ENCODE measurements around the gene TRAF2. TPM values are rescaled to one million over a fixed set of nuclear protein-coding genes. Genes with fewer than 3 reads are reported as not detected.

Gene TRAF2
- total RNA-seq, 1 experiment from 2014 or later = 6.3 TPM

- Histone ChIP-seq H3K9me3 (ENCODE audit: low read length) (no peaks in the 10 kb centered on the region), H4K20me1 (ENCODE audit: insufficient read depth, low read depth, low read length) (no peaks in the 10 kb centered on the region), H3K79me2 (ENCODE audit: low read length) (no peaks in the 10 kb centered on the region), H3K4me2 (ENCODE audit: low read depth, low read length, poor library complexity, severe bottlenecking) (no peak overlapping the region), H3K27ac (ENCODE audit: low read length) (no peak overlapping the region), H3K4me1 (ENCODE audit: low read length) (peaks cover 3% of the 10 kb centered on the region; the same call in 1 of the 2 replicates), H3K9me2 (replicated peaks; ENCODE audit: insufficient read depth, low read length) (no peaks in the 10 kb centered on the region), H3K9ac (ENCODE audit: low read length) (no peak overlapping the region), H3K4me3 (ENCODE audit: low read length) (no peak overlapping the region), H3K27me3 (ENCODE audit: low read length) (no peaks in the 10 kb centered on the region), H2AFZ (ENCODE audit: low read length) (no peak overlapping the region), H3K36me3 (ENCODE audit: insufficient read depth, low read length) (no peaks in the 10 kb centered on the region)
- DNase-seq = no peak
These were observed 82.2 kb downstream of the TRAF2 start for GRCh38 chr9:136968333-136969127.

GRCh38 chr9:136969150-136969549, 82.8 kb downstream of the TRAF2 start:
- Histone ChIP-seq H3K4me1 (ENCODE audit: low read length) (peaks cover 3% of the 10 kb centered on the region; the same call in 1 of the 2 replicates), H3K9me3 (ENCODE audit: low read length) (no peaks in the 10 kb centered on the region), H4K20me1 (ENCODE audit: insufficient read depth, low read depth, low read length) (no peaks in the 10 kb centered on the region)

GRCh38 chr9:136969774-136970173, 83.5 kb downstream of the TRAF2 start:
- Histone ChIP-seq H3K9me3 (ENCODE audit: low read length) (no peaks in the 10 kb centered on the region), H3K27me3 (ENCODE audit: low read length) (no peaks in the 10 kb centered on the region), H3K9me2 (replicated peaks; ENCODE audit: insufficient read depth, low read length) (no peaks in the 10 kb centered on the region), H2AFZ (ENCODE audit: low read length) (no peak overlapping the region), H3K4me1 (ENCODE audit: low read length) (peaks cover 3% of the 10 kb centered on the region; the same call in 1 of the 2 replicates), H3K4me3 (ENCODE audit: low read length) (no peak overlapping the region), H3K79me2 (ENCODE audit: low read length) (no peaks in the 10 kb centered on the region), H3K27ac (ENCODE audit: low read length) (no peak overlapping the region), H3K4me2 (ENCODE audit: low read depth, low read length, poor library complexity, severe bottlenecking) (no peak overlapping the region), H4K20me1 (ENCODE audit: insufficient read depth, low read depth, low read length) (no peaks in the 10 kb centered on the region), H3K36me3 (ENCODE audit: insufficient read depth, low read length) (no peaks in the 10 kb centered on the region), H3K9ac (ENCODE audit: low read length) (no peak overlapping the region)
- DNase-seq = no peak

More at GRCh38 chr9:136969150-136969549, 82.8 kb downstream of the TRAF2 start:
- H3K27ac ChIP-seq (ENCODE audit: low read length) = no peak overlapping the region
- H3K27me3 ChIP-seq (ENCODE audit: low read length) = no peaks in the 10 kb centered on the region
- DNase-seq = no peak
- no peaks in the 10 kb centered on the region for H3K9me2 ChIP-seq (replicated peaks; ENCODE audit: insufficient read depth, low read length)
- no peaks in the 10 kb centered on the region for H3K79me2 ChIP-seq (ENCODE audit: low read length)
- H3K36me3 ChIP-seq (ENCODE audit: insufficient read depth, low read length) = no peaks in the 10 kb centered on the region
- no peak overlapping the region for H2AFZ ChIP-seq (ENCODE audit: low read length)
- H3K4me3 ChIP-seq (ENCODE audit: low read length) = no peak overlapping the region
- no peak overlapping the region for H3K9ac ChIP-seq (ENCODE audit: low read length)
- H3K4me2 ChIP-seq (ENCODE audit: low read depth, low read length, poor library complexity, severe bottlenecking) = no peak overlapping the region

DNA sequence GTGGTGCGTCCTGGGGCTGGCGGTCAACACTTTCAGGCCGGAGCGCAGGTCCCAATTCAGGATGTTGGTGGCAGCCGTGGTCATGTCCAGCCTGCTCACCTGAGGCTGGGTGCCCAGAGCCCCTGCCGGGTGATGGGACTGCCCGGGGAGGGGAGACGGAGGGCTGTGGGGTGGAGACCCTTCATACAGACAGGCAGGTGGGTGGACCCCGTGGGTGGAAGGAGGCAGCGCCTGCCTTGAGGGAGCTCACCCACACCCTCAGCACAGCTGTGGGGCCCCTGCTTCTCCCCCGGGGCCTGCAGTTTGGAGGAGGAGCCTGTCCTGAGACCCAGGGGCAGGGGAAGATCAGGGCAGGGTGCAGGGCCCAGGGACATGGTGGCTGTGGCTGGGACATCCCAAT, 84.0 kb downstream of the TRAF2 start:
- H3K9ac ChIP-seq (ENCODE audit: low read length) = no peak overlapping the region
- H3K36me3 ChIP-seq (ENCODE audit: insufficient read depth, low read length) = no peaks in the 10 kb centered on the region
- no peaks in the 10 kb centered on the region for H3K27me3 ChIP-seq (ENCODE audit: low read length)
- no peak overlapping the region for H2AFZ ChIP-seq (ENCODE audit: low read length)
- H4K20me1 ChIP-seq (ENCODE audit: insufficient read depth, low read depth, low read length) = no peaks in the 10 kb centered on the region
- H3K4me3 ChIP-seq (ENCODE audit: low read length) = no peak overlapping the region
- H3K4me2 ChIP-seq (ENCODE audit: low read depth, low read length, poor library complexity, severe bottlenecking) = no peak overlapping the region
- no peaks in the 10 kb centered on the region for H3K79me2 ChIP-seq (ENCODE audit: low read length)
- no peaks in the 10 kb centered on the region for H3K9me2 ChIP-seq (replicated peaks; ENCODE audit: insufficient read depth, low read length)
- peaks cover 3% of the 10 kb centered on the region; the same call in 1 of the 2 replicates for H3K4me1 ChIP-seq (ENCODE audit: low read length)
- H3K9me3 ChIP-seq (ENCODE audit: low read length) = no peaks in the 10 kb centered on the region
- DNase-seq = peak; percentile 56
- H3K27ac ChIP-seq (ENCODE audit: low read length) = no peak overlapping the region

DNA sequence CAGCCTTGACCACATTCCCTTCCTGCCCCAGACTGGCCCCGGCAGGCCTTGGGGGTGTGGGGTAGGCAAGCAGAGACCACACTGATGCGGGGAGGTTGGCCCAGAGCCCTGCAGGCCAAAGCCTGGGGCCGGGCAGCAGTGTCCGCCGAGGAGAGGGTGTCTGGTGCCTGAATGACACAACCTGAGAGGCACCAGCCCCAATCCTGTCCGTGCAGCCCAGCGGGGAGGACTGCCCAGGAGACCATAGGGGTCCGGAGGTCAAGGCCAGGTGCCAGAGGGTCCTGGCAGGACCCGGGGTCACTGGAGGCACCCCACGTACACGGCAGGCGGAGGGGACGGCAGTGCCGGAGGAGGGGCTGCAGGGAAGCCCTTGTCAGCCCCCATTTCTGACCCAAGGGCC, 85.4 kb downstream of the TRAF2 start:
- no peaks in the 10 kb centered on the region for H3K36me3 ChIP-seq (ENCODE audit: insufficient read depth, low read length)
- H3K27ac ChIP-seq (ENCODE audit: low read length) = no peak overlapping the region
- H3K4me2 ChIP-seq (ENCODE audit: low read depth, low read length, poor library complexity, severe bottlenecking) = no peak overlapping the region
- no peaks in the 10 kb centered on the region for H3K9me2 ChIP-seq (replicated peaks; ENCODE audit: insufficient read depth, low read length)
- H3K9ac ChIP-seq (ENCODE audit: low read length) = no peak overlapping the region
- H3K27me3 ChIP-seq (ENCODE audit: low read length) = no peaks in the 10 kb centered on the region
- no peaks in the 10 kb centered on the region for H4K20me1 ChIP-seq (ENCODE audit: insufficient read depth, low read depth, low read length)
- no peaks in the 10 kb centered on the region for H3K79me2 ChIP-seq (ENCODE audit: low read length)
- H3K9me3 ChIP-seq (ENCODE audit: low read length) = no peaks in the 10 kb centered on the region
- no peak for DNase-seq
- H2AFZ ChIP-seq (ENCODE audit: low read length) = no peak overlapping the region
- H3K4me3 ChIP-seq (ENCODE audit: low read length) = no peak overlapping the region
- H3K4me1 ChIP-seq (ENCODE audit: low read length) = peaks cover 3% of the 10 kb centered on the region; the same call in 1 of the 2 replicates

DNA sequence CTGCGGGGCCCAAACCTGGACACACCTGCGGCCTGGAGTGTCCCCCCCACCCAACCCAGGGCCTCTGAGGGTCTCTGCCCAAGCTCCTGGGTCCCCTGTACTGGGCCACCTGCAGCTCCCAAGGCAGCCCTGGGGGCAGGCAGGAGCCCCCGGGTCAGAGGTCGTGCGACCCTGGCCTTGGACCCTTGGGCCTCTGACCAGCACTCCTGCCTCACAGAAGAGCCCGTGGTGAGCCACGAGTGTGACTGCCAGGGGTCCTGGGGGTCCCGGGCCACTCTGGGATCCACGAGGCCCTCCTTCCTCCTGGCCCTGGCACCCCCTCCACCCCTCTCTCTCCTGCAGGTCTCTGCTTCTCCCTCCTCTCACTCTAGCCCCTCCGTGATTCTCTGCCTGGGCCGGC, 86.0 kb downstream of the TRAF2 start:
- Histone ChIP-seq H3K4me3 (ENCODE audit: low read length) (no peak overlapping the region), H3K27me3 (ENCODE audit: low read length) (no peaks in the 10 kb centered on the region), H3K4me2 (ENCODE audit: low read depth, low read length, poor library complexity, severe bottlenecking) (no peak overlapping the region), H2AFZ (ENCODE audit: low read length) (no peak overlapping the region), H3K9me3 (ENCODE audit: low read length) (no peaks in the 10 kb centered on the region), H3K4me1 (ENCODE audit: low read length) (peaks cover 3% of the 10 kb centered on the region; the same call in 1 of the 2 replicates), H3K9ac (ENCODE audit: low read length) (no peak overlapping the region), H3K36me3 (ENCODE audit: insufficient read depth, low read length) (no peaks in the 10 kb centered on the region), H4K20me1 (ENCODE audit: insufficient read depth, low read depth, low read length) (no peaks in the 10 kb centered on the region), H3K27ac (ENCODE audit: low read length) (no peak overlapping the region), H3K79me2 (ENCODE audit: low read length) (no peaks in the 10 kb centered on the region), H3K9me2 (replicated peaks; ENCODE audit: insufficient read depth, low read length) (no peaks in the 10 kb centered on the region)
- DNase-seq = no peak

DNA sequence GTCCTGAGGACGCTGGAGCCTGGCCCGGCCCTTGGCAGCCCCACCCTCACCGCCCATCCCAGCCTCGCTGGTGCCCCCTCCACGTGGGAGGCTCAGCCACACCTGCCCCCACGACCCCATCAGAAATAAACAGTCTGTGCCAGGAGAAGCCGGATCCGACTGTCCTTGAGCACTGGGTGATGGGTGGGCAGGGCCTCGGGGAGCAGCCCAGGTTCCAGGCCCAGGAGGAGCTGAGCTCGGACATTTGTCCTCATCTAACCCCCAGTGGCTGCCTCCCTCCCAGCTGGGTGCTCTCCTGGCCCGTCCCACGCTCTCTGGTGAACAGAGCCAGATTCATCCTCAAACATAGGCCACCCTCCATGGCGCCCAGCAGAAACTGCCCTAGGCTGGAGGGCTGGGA, 86.4 kb downstream of the TRAF2 start:
- Histone ChIP-seq H3K9me2 (replicated peaks; ENCODE audit: insufficient read depth, low read length) (no peaks in the 10 kb centered on the region), H3K27me3 (ENCODE audit: low read length) (no peaks in the 10 kb centered on the region), H3K4me3 (ENCODE audit: low read length) (no peak overlapping the region), H4K20me1 (ENCODE audit: insufficient read depth, low read depth, low read length) (no peaks in the 10 kb centered on the region), H3K4me2 (ENCODE audit: low read depth, low read length, poor library complexity, severe bottlenecking) (no peak overlapping the region), H3K36me3 (ENCODE audit: insufficient read depth, low read length) (no peaks in the 10 kb centered on the region), H3K27ac (ENCODE audit: low read length) (no peak overlapping the region), H3K9ac (ENCODE audit: low read length) (no peak overlapping the region), H3K9me3 (ENCODE audit: low read length) (no peaks in the 10 kb centered on the region), H3K4me1 (ENCODE audit: low read length) (peaks cover 3% of the 10 kb centered on the region; the same call in 1 of the 2 replicates), H3K79me2 (ENCODE audit: low read length) (no peaks in the 10 kb centered on the region), H2AFZ (ENCODE audit: low read length) (no peak overlapping the region)
- no peak for DNase-seq

DNA sequence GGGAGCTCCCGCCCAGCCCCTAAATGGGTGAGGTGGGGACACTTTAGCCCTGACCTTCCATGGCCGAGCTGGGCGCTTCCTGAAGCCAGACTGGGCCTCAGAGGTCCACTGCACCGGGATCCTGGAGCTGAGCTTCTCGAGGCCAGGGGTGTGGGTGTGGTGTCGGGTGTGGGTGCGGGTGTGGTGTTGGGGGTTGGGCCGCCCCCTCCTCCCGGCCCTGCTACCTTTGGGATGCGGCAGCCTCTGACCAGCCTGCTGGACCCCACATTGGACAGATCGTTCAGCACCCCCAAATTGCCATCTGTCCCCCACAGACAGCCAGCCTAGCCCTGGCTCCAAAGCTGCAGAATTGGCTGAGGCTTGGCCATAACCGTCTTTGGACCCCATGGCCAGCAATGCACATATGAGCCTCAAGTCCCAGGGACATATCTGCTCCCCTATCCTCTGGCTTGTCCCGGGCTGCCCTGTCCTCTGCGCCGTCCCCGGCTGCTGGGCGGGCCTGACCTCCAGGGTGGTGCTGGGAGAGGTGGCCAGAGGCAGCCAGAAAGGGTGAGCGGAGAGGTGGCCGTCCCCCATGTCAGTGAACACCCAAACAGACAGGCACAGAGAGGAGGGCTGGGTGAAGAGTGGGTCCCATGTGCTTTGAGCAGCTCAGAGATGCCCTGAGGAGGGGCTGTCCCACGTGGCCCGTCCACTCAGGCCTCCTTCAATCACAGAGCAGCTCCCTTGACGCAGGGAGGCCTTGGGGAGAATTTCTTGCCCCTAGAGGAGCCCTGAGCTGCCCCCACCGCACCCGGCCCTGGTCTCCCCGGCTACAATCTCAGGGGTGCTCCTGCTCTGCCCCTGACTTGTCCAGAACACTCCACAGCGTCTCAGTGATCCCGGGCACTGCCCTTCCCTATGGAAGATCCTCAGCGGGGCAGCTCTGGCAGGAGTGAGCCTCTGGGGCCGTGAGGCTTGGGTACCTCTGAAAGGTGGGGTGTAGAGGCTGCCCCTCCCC, 87.6 kb downstream of the TRAF2 start:
- H3K27ac ChIP-seq (ENCODE audit: low read length) = no peak overlapping the region
- no peak overlapping the region for H3K4me2 ChIP-seq (ENCODE audit: low read depth, low read length, poor library complexity, severe bottlenecking)
- H3K4me1 ChIP-seq (ENCODE audit: low read length) = peaks cover 3% of the 10 kb centered on the region; the same call in 1 of the 2 replicates

More for the DNA sequence above, 87.6 kb downstream of the TRAF2 start:
- H3K9ac ChIP-seq (ENCODE audit: low read length) = no peak overlapping the region
- no peaks in the 10 kb centered on the region for H3K27me3 ChIP-seq (ENCODE audit: low read length)
- no peaks in the 10 kb centered on the region for H3K9me2 ChIP-seq (replicated peaks; ENCODE audit: insufficient read depth, low read length)
- no peaks in the 10 kb centered on the region for H3K36me3 ChIP-seq (ENCODE audit: insufficient read depth, low read length)
- no peaks in the 10 kb centered on the region for H3K79me2 ChIP-seq (ENCODE audit: low read length)
- H2AFZ ChIP-seq (ENCODE audit: low read length) = no peak overlapping the region
- no peaks in the 10 kb centered on the region for H4K20me1 ChIP-seq (ENCODE audit: insufficient read depth, low read depth, low read length)
- no peak for DNase-seq
- H3K9me3 ChIP-seq (ENCODE audit: low read length) = no peaks in the 10 kb centered on the region
- H3K4me3 ChIP-seq (ENCODE audit: low read length) = no peak overlapping the region

Data from Karpas-422 (cell line).